Neuronal stem cell (in vitro differentiated cells): ENCODE data around the gene RAD9A.

Source experiments
- DNase-seq: peaks from one replicate; pipeline ENCODE4 v3.0.0-alpha.2; 2013; ENCODE audit warnings: low spot score
- H2AFZ ChIP-seq: one replicate; pipeline ENCODE4 v1.6.1; 2013; ENCODE audit warnings: mild to moderate bottlenecking, low read length, inconsistent platforms
- H2AK5ac ChIP-seq: 2 replicates; pipeline ENCODE4 v1.6.1; 2013; ENCODE audit warnings: low read depth, mild to moderate bottlenecking, inconsistent platforms, low read length, moderate library complexity, mixed read lengths
- H2BK120ac ChIP-seq: 2 replicates; pipeline ENCODE4 v1.6.1; 2013; ENCODE audit warnings: low read depth, mild to moderate bottlenecking, inconsistent platforms, low read length, moderate library complexity, mixed read lengths
- H2BK12ac ChIP-seq: one replicate; pipeline ENCODE4 v1.6.1; 2013; ENCODE audit warnings: low read length, inconsistent platforms
- H2BK15ac ChIP-seq: 2 replicates; pipeline ENCODE4 v1.6.1; 2013; ENCODE audit warnings: mild to moderate bottlenecking, low read length, inconsistent platforms, mixed read lengths
- H2BK5ac ChIP-seq: one replicate; pipeline ENCODE4 v1.6.1; 2013; ENCODE audit warnings: inconsistent platforms, mild to moderate bottlenecking, low read length, moderate library complexity
- H3K14ac ChIP-seq: one replicate; pipeline ENCODE4 v1.6.1; 2013; ENCODE audit warnings: low read length, inconsistent platforms
- H3K18ac ChIP-seq: 2 replicates; pipeline ENCODE4 v1.6.1; 2013; ENCODE audit warnings: low read length, inconsistent platforms
- H3K23ac ChIP-seq: 2 replicates; pipeline ENCODE4 v1.6.1; 2013; ENCODE audit warnings: low read depth, mild to moderate bottlenecking, mixed read lengths, low read length, inconsistent platforms; ENCODE audit not compliant: poor library complexity
- H3K27ac ChIP-seq: replicated peaks from 3 replicates; pipeline ENCODE4 v1.5.1; 2013; ENCODE audit warnings: low read length, inconsistent platforms
- H3K27me3 ChIP-seq, 3 experiments: 2 replicates each; pipeline ENCODE4 v1.6.1; 2013; ENCODE audit warnings: low read length in 3 of 3, mild to moderate bottlenecking in 2 of 3, inconsistent platforms in 1 of 3, low read depth in 1 of 3, mixed read lengths in 1 of 3, moderate library complexity in 1 of 3; ENCODE audit not compliant: control insufficient read depth in 3 of 3, insufficient read depth in 3 of 3
- H3K36me3 ChIP-seq, 2 donors: replicated peaks in 1 of 2; 2 replicates each; pipeline ENCODE4 v1.6.1; 2013; ENCODE audit warnings: low read length in 2 of 2; ENCODE audit not compliant: control insufficient read depth in 2 of 2, insufficient read depth in 2 of 2
- H3K4ac ChIP-seq: 2 replicates; pipeline ENCODE4 v1.6.1; 2013; ENCODE audit warnings: inconsistent platforms, mild to moderate bottlenecking, low read length, moderate library complexity
- H3K4me1 ChIP-seq, 2 donors: 1 replicate in 1 of 2; 2 replicates in 1 of 2; pipeline ENCODE4 v1.6.1; 2013; ENCODE audit warnings: low read length in 2 of 2, low read depth in 1 of 2; ENCODE audit not compliant: control insufficient read depth in 2 of 2, insufficient read depth in 1 of 2
- H3K4me2 ChIP-seq: one replicate; pipeline ENCODE4 v1.6.1; 2013; ENCODE audit warnings: mild to moderate bottlenecking, low read length, inconsistent platforms; ENCODE audit not compliant: insufficient read depth, poor library complexity, severe bottlenecking
- H3K4me3 ChIP-seq, 2 donors: 2 replicates each; pipeline ENCODE4 v1.5.1; 2013; ENCODE audit warnings: low read length in 2 of 2, mild to moderate bottlenecking in 2 of 2, inconsistent platforms in 1 of 2, moderate library complexity in 1 of 2
- H3K79me1 ChIP-seq: one replicate; pipeline ENCODE4 v1.6.1; 2013; ENCODE audit warnings: low read depth, mild to moderate bottlenecking, inconsistent platforms, low read length, moderate library complexity
- H3K9ac ChIP-seq: one replicate; pipeline ENCODE4 v1.6.1; 2013; ENCODE audit warnings: mild to moderate bottlenecking, low read depth, low read length, inconsistent platforms; ENCODE audit not compliant: poor library complexity
- H3K9me3 ChIP-seq, 2 donors: replicated peaks in 1 of 2; 2 replicates each; pipeline versions ENCODE3 to v1.6.1; 2013; ENCODE audit warnings: low read length in 2 of 2, mild to moderate bottlenecking in 2 of 2, inconsistent platforms in 1 of 2, low read depth in 1 of 2, mixed read lengths in 1 of 2, moderate library complexity in 1 of 2; ENCODE audit not compliant: control insufficient read depth in 2 of 2, insufficient read depth in 1 of 2
- H4K8ac ChIP-seq: one replicate; pipeline ENCODE4 v1.6.1; 2013; ENCODE audit warnings: low read depth, mild to moderate bottlenecking, inconsistent platforms, low read length, moderate library complexity
- H4K91ac ChIP-seq: one replicate; pipeline ENCODE4 v1.6.1; 2013; ENCODE audit warnings: low read length, low read depth, mild to moderate bottlenecking, inconsistent platforms; ENCODE audit not compliant: poor library complexity
- WGBS, 2 donors: extraction: QIAGEN DNeasy Blood & Tissue Kit; methylation state at CpG; one replicate each; pipeline ENCODE4 v1.1.7; 2013; ENCODE audit warnings: missing lambda C conversion rate in 2 of 2, mixed read lengths in 1 of 2; ENCODE audit not compliant: insufficient read length in 2 of 2, insufficient replicate concordance in 1 of 2; ENCODE audit errors: extremely low coverage in 2 of 2; 5-methylcytosine and 5-hydroxymethylcytosine counted together

RAD9A gene

DNA sequence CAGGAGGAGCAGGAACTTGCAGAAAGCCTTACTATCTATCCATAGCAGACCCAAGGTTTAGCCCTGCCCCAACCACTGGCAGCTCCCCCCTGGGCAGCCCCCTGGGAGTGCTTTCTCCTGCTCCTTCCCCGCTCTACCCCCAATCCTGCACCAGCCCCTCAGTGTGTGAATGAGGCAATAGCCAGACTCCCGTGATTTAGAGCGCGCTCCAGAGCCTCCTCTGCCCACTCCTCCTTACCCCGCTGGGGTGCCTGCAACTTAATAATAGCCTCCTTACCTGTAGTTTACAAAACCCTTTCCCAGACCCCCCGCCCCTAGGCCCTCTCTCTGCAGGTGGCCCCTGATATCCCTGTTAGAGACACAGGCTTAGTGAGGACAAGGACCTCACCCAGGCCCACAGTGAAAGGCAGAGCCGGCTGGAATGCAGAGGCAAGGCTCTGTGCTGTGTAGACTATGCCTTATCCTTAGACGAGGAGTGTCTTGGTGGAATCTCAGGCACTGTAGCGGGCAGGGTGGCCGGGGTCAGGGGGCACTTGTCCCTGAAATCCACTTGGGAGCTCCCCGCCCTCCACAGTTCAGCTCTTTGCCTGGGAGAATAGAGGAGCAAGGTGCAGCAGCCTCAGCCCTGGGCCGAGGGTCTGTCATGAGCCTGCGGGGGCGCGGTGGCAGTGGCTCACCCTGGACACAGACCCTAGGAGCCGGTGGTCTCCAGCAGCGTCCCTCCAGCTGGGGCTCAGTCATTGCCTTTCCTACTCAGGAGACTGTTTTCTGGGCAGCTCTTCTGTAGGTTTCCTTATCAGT, 19.4 kb downstream of the RAD9A start:
- Histone ChIP-seq H3K18ac (peak overlapping the region; percentile 45), H3K4me2 (no peak overlapping the region), H2AFZ (no peak overlapping the region), H3K9ac (peak overlapping the region; percentile 12), H2BK5ac (no peak overlapping the region), H2BK120ac (peak overlapping the region; percentile 39), H3K79me1 (peaks cover 2% of the 10 kb centered on the region), H3K36me3 (no peaks in the 10 kb centered on the region), H4K8ac (no peak overlapping the region), H3K23ac (no peak overlapping the region), H3K9me3 (no peaks in the 10 kb centered on the region), H3K4ac (peak overlapping the region; percentile 30), H2AK5ac (peak overlapping the region; percentile 79), H2BK15ac (peak overlapping the region; percentile 60), H2BK12ac (no peak overlapping the region), H4K91ac (no peak overlapping the region), H3K27ac (no peak overlapping the region), H3K14ac (no peak overlapping the region), H3K4me3 (no peak overlapping the region), H3K4me1 (peaks cover 3 to 20% of the 10 kb centered on the region in 2 donors), H3K27me3 (peaks cover 0 to 12% (median 2%) of the 10 kb centered on the region in 3 experiments)
- DNase-seq, result no peak
- WGBS, 2 donors, result no CpG with 5 or more reads among the region's 17 CpGs

DNA sequence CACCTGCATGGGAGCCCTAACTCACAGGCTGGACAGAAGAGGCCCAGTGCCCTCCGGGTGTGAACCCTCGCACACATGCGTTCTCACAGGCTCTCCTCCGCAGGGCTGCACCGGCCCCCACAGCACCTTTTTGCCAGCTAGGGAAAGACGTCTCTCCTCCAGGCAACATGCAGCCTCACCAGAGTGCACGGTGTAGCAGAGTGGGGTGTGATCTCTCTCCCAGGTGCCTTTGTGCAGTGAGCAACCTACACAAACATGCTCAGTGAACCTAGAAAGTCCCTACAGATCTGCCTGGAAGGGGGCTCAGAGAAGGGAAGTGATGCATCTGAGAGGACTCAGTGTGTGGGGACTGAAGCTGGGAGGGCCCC, 20.0 kb downstream of the RAD9A start:
- Histone ChIP-seq H2BK5ac (no peak overlapping the region), H3K4ac (no peak overlapping the region), H3K23ac (no peak overlapping the region), H2AFZ (no peak overlapping the region), H3K9ac (no peak overlapping the region), H3K4me1 (peaks cover 6 to 20% of the 10 kb centered on the region in 2 donors), H3K36me3 (no peaks in the 10 kb centered on the region), H3K79me1 (peaks cover under 1% of the 10 kb centered on the region), H2BK12ac (no peak overlapping the region), H3K4me2 (no peak overlapping the region), H2BK15ac (peak overlapping the region; percentile 60), H3K18ac (peak overlapping the region; percentile 72), H3K27me3 (peaks cover 0 to 16% (median 2%) of the 10 kb centered on the region in 3 experiments), H4K8ac (no peak overlapping the region), H3K4me3 (no peak overlapping the region), H3K27ac (no peak overlapping the region), H2BK120ac (peak overlapping the region; percentile 39), H4K91ac (no peak overlapping the region), H3K9me3 (no peaks in the 10 kb centered on the region), H2AK5ac (peak overlapping the region; percentile 44), H3K14ac (no peak overlapping the region)
- WGBS, 2 donors, result no CpG with 5 or more reads among the region's 7 CpGs
- no peak for DNase-seq

DNA sequence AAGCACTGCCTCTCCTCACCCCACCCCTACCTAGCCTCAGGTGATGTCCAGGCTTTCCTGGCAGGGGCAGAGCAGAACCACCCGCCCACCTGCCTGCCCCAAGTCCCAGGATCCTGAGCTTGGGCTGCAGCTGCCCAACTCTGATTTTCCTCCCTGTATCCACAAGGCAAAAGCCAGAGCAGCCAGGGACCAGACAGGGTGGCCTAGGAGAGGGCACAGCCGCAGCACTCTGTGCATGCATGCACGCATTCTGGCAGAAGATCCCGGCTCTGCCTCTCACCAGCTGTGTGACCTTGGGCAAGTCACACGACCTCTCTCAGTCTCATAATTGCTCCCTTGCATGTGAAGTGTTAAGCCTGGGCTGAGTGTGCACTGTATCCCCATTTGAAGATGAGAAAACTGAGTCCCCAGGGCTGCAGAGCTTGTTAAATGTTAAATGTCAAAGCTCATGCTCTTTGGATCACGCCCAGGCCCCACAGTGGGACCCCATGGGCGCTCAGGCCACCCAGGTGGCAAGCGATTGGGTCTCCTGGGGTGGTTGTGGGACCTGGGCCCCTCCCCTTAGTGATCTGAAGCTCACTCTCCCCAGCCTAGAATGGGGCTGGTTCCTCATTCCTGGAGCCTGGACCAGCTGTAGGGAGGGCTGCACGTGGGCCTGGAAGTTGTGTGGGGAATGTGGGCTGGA, 20.9 kb downstream of the RAD9A start:
- no peak overlapping the region for H2BK120ac ChIP-seq
- no peak for DNase-seq
- peak overlapping the region; percentile 44 for H2AK5ac ChIP-seq
- H3K36me3 ChIP-seq, result no peaks in the 10 kb centered on the region
- H3K14ac ChIP-seq, result peak overlapping the region; percentile 79
- peaks cover 0 to 18% (median 2%) of the 10 kb centered on the region in 3 experiments for H3K27me3 ChIP-seq
- H3K4me1 ChIP-seq, result peaks cover 6 to 20% of the 10 kb centered on the region in 2 donors
- H2BK15ac ChIP-seq, result peak overlapping the region; percentile 15
- no peaks in the 10 kb centered on the region for H3K9me3 ChIP-seq
- H2AFZ ChIP-seq, result no peak overlapping the region
- H4K91ac ChIP-seq, result peak overlapping the region; percentile 8
- peak overlapping the region; percentile 81 for H3K18ac ChIP-seq
- WGBS, 2 donors, result no CpG with 5 or more reads among the region's 9 CpGs
- H3K79me1 ChIP-seq, result peaks cover 1% of the 10 kb centered on the region
- H2BK12ac ChIP-seq, result no peak overlapping the region
- no peak overlapping the region for H2BK5ac ChIP-seq
- no peak overlapping the region for H3K27ac ChIP-seq
- H3K4ac ChIP-seq, result no peak overlapping the region
- no peak overlapping the region for H4K8ac ChIP-seq
- no peak overlapping the region for H3K4me3 ChIP-seq
- no peak overlapping the region for H3K4me2 ChIP-seq
- no peak overlapping the region for H3K23ac ChIP-seq
- H3K9ac ChIP-seq, result no peak overlapping the region

DNA sequence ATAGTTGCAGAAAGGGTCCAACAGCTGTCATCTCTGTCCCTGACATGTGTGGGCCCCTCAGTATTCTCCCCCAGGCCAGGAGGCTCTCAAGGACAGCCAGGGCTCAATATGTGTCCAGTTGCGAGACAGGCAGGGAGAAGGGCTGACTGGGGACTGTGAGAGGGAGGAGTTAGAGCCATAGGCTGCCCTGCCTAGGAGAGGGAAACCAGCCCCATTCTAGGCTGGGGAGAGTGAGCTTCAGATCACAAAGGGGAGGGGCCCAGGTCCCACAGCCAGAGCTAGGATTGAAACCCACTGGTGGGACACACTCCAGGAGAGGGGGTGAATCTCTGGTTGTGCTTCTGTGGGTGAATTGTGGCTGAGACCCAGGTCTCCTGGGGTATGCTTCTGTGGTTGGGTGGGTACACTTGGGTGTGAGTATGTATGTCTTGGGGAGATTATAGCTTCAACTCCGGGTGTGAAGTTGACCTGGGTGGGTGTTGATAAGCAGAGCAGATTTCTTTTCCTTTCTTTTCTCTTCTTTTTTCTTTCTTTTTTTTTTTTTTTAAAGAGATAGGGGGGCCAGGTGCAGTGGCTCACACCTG, 21.6 kb downstream of the RAD9A start:
- H2BK12ac ChIP-seq, result no peak overlapping the region
- H2AK5ac ChIP-seq, result no peak overlapping the region
- no peak overlapping the region for H2AFZ ChIP-seq
- H3K4me3 ChIP-seq, result no peak overlapping the region
- H4K8ac ChIP-seq, result no peak overlapping the region
- no peak overlapping the region for H2BK15ac ChIP-seq
- no peak overlapping the region for H2BK120ac ChIP-seq
- peaks cover 6 to 20% of the 10 kb centered on the region in 2 donors for H3K4me1 ChIP-seq
- H3K4me2 ChIP-seq, result no peak overlapping the region
- no peak overlapping the region for H3K14ac ChIP-seq
- no peak overlapping the region for H3K27ac ChIP-seq
- H3K9me3 ChIP-seq, result no peaks in the 10 kb centered on the region
- H3K9ac ChIP-seq, result no peak overlapping the region
- DNase-seq, result no peak
- peaks cover 0 to 18% (median 2%) of the 10 kb centered on the region in 3 experiments for H3K27me3 ChIP-seq
- H3K23ac ChIP-seq, result no peak overlapping the region
- H2BK5ac ChIP-seq, result no peak overlapping the region
- H3K79me1 ChIP-seq, result peaks cover 2% of the 10 kb centered on the region
- no peak overlapping the region for H3K18ac ChIP-seq
- WGBS, 2 donors, result no CpG with 5 or more reads among the region's 2 CpGs
- no peaks in the 10 kb centered on the region for H3K36me3 ChIP-seq
- no peak overlapping the region for H4K91ac ChIP-seq
- H3K4ac ChIP-seq, result no peak overlapping the region
